Fibroblast of lung (primary cell): ENCODE data around the gene MYO10. TPM values are rescaled to one million over a fixed set of nuclear protein-coding genes. Genes with fewer than 3 reads are reported as not detected.
"Not testable (repeated sequence)": the region's sequence is repeated elsewhere in the genome, so short reads cannot be mapped to it uniquely, and the experiment has no call there.

ENCODE experiments used
- DNase-seq, 2 donors: peaks; one replicate each; pipeline versions ENCODE4 v3.0.0 to v3.0.0-alpha.2; 2010; ENCODE audit warnings: low read depth in 2 of 2
- H2AFZ ChIP-seq: 2 replicates; pipeline ENCODE4 v1.5.1; 2012; ENCODE audit warnings: low read length, control low read depth, inconsistent platforms
- H3K27ac ChIP-seq: 2 replicates; pipeline ENCODE4 v1.5.1; 2011; ENCODE audit warnings: low read length, control low read depth; ENCODE audit not compliant: insufficient read depth
- H3K27me3 ChIP-seq: 2 replicates; pipeline ENCODE4 v1.5.1; 2011; ENCODE audit warnings: mild to moderate bottlenecking, low read length; ENCODE audit not compliant: control insufficient read depth, insufficient read depth
- H3K36me3 ChIP-seq: 2 replicates; pipeline ENCODE4 v1.5.1; 2011; ENCODE audit warnings: low read length; ENCODE audit not compliant: control insufficient read depth, insufficient read depth
- H3K4me1 ChIP-seq: 2 replicates; pipeline ENCODE4 v1.5.1; 2011; ENCODE audit warnings: low read length; ENCODE audit not compliant: control insufficient read depth, insufficient read depth; ENCODE audit errors: extremely low read depth
- H3K4me2 ChIP-seq: 2 replicates; pipeline ENCODE4 v1.5.1; 2011; ENCODE audit warnings: low read length, control low read depth; ENCODE audit not compliant: insufficient read depth; ENCODE audit errors: extremely low read depth
- H3K4me3 ChIP-seq, 4 experiments: fragments of 200-600 bp in 1 of 4; sonication (generic) in 1 of 4; replicated peaks in 1 of 4; 2 replicates each; pipeline ENCODE4 v1.5.1; 2011 to 2016; ENCODE audit warnings: low read length in 4 of 4, low read depth in 3 of 4, mild to moderate bottlenecking in 3 of 4, control low read depth in 2 of 4, inconsistent platforms in 1 of 4, mixed read lengths in 1 of 4; ENCODE audit not compliant: insufficient read depth in 1 of 4; ENCODE audit errors: control extremely low read depth in 1 of 4
- H3K79me2 ChIP-seq: 2 replicates; pipeline ENCODE4 v1.5.1; 2012; ENCODE audit warnings: mild to moderate bottlenecking, low read length, inconsistent platforms; ENCODE audit not compliant: control insufficient read depth, insufficient read depth
- H3K9ac ChIP-seq: 2 replicates; pipeline ENCODE4 v1.5.1; 2011; ENCODE audit warnings: mild to moderate bottlenecking, low read length, control low read depth; ENCODE audit not compliant: insufficient read depth
- H3K9me3 ChIP-seq: 2 replicates; pipeline ENCODE4 v1.5.1; 2012; ENCODE audit warnings: low read depth, low read length; ENCODE audit not compliant: control insufficient read depth, insufficient read depth
- H4K20me1 ChIP-seq: 2 replicates; pipeline ENCODE4 v1.5.1; 2011; ENCODE audit warnings: low read length; ENCODE audit not compliant: control insufficient read depth, insufficient read depth; ENCODE audit errors: extremely low read depth
- EZH2 ChIP-seq: IDR thresholded peaks from 2 replicates; pipeline ENCODE4 v1.5.1; 2012; ENCODE audit warnings: low read length, control low read depth, mild to moderate bottlenecking; ENCODE audit errors: missing control alignments
- polyA plus RNA-seq, 2 donors: library from polyadenylated mRNA; depleted of rRNA in 1 of 2; stranded (reverse) in 1 of 2; unstranded in 1 of 2; fragments of >200 nt; gene quantifications; 2 replicates each; pipeline ENCODE4 v1.2.1, GENCODE V29; 2011 to 2012; ENCODE audit warnings: missing spikeins in 1 of 2
- total RNA-seq: library from RNA; depleted of rRNA; stranded (reverse); fragments of >200 nt; gene quantifications from 2 replicates; pipeline ENCODE4 v1.2.1, GENCODE V29; 2014
- TF ChIP-seq, protein P1 (sequence below), 2 donors: IDR thresholded peaks in 1 of 2; conservative IDR thresholded peaks in 1 of 2; 1 replicate in 1 of 2; 2 replicates in 1 of 2; pipeline ENCODE4 v1.5.1; 2011 to 2012; ENCODE audit warnings: low read length in 2 of 2, control low read depth in 1 of 2, inconsistent platforms in 1 of 2, low read depth in 1 of 2, mild to moderate bottlenecking in 1 of 2

MYO10 gene
- total and polyA plus RNA-seq, 2 donors (not counting 1 experiment from before 2014, with no cell fraction given): 16.6 to 82.2 TPM

DNA sequence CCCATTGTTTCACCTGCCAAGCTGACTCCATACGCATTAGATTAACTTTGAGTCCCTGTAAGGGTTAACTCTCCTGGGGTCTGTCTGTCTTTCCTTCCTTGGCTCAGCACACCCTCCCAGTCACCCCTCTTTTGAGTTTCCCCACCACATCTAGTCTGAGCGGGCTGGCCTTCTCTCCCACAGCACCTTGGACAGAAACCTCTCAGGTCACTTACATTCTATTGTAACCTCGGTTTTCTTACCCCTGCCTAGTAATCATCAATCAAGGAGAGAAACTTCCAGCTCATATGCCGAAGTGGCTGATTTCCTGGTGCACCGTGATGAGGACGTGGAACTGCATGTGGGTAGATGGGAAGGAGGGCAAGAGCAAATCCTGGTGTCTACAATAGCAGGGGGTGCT lies 102.1 kb downstream of the MYO10 start:
- TF ChIP-seq, protein P1, sequence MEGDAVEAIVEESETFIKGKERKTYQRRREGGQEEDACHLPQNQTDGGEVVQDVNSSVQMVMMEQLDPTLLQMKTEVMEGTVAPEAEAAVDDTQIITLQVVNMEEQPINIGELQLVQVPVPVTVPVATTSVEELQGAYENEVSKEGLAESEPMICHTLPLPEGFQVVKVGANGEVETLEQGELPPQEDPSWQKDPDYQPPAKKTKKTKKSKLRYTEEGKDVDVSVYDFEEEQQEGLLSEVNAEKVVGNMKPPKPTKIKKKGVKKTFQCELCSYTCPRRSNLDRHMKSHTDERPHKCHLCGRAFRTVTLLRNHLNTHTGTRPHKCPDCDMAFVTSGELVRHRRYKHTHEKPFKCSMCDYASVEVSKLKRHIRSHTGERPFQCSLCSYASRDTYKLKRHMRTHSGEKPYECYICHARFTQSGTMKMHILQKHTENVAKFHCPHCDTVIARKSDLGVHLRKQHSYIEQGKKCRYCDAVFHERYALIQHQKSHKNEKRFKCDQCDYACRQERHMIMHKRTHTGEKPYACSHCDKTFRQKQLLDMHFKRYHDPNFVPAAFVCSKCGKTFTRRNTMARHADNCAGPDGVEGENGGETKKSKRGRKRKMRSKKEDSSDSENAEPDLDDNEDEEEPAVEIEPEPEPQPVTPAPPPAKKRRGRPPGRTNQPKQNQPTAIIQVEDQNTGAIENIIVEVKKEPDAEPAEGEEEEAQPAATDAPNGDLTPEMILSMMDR (conservative IDR thresholded peaks at IDR 0.05 in 1 of 2, IDR thresholded peaks at IDR 0.05 in 1 of 2; ENCODE audit: low read depth in 1 of 2, low read length in 2 of 2): no peak
- no peak for TF ChIP-seq EZH2
- Histone ChIP-seq H3K9ac (no peak overlapping the region), H3K4me3 (no peak overlapping the region), H3K27ac (no peak overlapping the region), H3K4me1 (no peaks in the 10 kb centered on the region), H2AFZ (no peak overlapping the region), H4K20me1 (no peaks in the 10 kb centered on the region), H3K27me3 (no peaks in the 10 kb centered on the region), H3K4me2 (no peak overlapping the region), H3K36me3 (no peaks in the 10 kb centered on the region), H3K79me2 (peaks cover 70% of the 10 kb centered on the region), H3K9me3 (no peaks in the 10 kb centered on the region)
- peak in 1 of 2 donors; percentile 20 for DNase-seq

DNA sequence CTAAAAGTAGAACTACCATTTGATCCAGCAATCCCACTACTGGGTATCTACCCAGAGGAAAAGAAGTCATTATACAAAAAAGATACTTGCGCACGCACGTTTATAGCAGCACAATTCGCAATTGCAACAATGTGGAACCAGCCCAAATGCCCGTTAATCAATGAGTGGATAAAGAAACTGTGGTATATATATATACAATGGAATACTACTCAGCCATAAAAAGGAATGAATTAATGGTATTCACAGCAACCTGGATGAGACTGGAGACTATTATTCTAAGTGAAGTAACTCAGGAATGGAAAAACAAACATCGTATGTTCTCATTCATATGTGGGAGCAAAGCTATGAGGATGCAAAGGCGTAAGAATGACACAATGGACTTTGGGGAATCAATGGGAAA lies 104.8 kb downstream of the MYO10 start:
- not testable (repeated sequence) for DNase-seq, H3K9me3 ChIP-seq, H3K27ac ChIP-seq, H3K4me2 ChIP-seq, H3K9ac ChIP-seq, H2AFZ ChIP-seq, H4K20me1 ChIP-seq, H3K36me3 ChIP-seq, H3K4me3 ChIP-seq, H3K27me3 ChIP-seq, H3K4me1 ChIP-seq
- H3K79me2 ChIP-seq: peaks cover 80% of the 10 kb centered on the region

DNA sequence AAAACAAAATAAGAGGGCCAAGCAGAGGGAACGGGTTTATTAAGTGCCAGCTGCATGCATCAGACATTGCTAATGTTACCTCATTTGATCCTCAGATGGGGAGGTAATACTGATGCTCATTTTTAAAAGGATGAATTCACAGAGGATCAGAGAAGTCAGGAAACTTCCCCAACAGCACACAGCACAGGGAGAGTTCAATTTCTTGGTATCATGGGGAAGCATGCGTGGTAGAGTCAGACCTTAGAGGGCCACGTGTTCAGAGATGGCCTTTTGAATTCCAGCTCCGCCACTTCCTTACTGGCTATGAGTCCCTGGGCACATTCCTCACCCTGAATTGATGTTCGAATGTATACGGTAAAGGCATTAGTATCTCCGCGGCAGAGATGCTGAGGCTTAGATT lies 108.3 kb downstream of the MYO10 start:
- TF ChIP-seq, protein P1 (conservative IDR thresholded peaks at IDR 0.05 in 1 of 2, IDR thresholded peaks at IDR 0.05 in 1 of 2; ENCODE audit: low read depth in 1 of 2, low read length in 2 of 2): no peak
- Histone ChIP-seq H3K27me3 (no peaks in the 10 kb centered on the region), H3K4me1 (no peaks in the 10 kb centered on the region), H4K20me1 (no peaks in the 10 kb centered on the region), H3K4me3 (no peak overlapping the region), H3K36me3 (no peaks in the 10 kb centered on the region), H3K27ac (no peak overlapping the region), H3K79me2 (peaks cover 75% of the 10 kb centered on the region), H3K4me2 (no peak overlapping the region), H2AFZ (no peak overlapping the region), H3K9ac (no peak overlapping the region), H3K9me3 (no peaks in the 10 kb centered on the region)
- DNase-seq: no peak
